ENCODE measurements around the gene PKD2.
"Not testable (repeated sequence)": the region's sequence is repeated elsewhere in the genome, so short reads cannot be mapped to it uniquely, and the experiment has no call there.

The PKD2 gene

DNA sequence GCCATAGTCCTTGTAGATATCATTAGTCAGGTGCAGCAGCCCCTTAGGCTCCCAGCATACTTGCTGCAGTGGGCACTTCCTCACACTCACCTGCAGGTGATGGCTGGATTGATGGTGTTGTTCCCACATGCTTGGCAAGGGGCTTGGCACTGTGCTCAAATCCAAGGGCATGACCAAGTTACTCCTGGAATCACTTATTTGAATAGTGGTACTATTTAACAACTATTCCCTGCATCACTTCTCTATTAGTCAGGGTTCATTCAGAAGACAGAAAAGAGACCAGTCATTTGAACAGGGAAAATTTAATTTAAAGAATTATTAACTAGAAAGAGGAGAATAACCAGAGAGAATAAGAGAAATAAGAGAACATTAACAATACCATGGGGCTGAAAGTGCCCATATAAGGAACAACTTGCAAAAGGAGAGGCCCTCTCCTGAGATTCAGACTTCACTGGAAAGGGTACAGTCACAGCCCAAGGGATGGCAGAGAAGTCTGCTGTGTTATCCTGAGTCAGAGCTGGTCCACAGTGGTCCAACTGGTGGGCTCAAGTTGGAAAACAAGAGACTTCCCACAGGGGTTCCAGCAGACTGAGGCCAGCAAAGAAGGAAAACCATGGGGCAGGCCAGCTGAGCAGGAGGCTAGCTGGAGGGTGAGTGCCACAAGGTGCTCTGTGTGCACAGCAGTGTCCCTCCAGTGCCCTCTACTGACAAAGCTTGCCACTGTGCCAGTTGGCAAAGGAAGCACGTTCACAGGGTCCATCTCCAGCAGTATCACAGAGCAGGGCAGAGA lies 22.1 kb upstream of the PKD2 start:
- Histone ChIP-seq H3K27me3 (replicated peaks; ENCODE audit: control insufficient read depth, insufficient read depth, low read length, poor library complexity, severe bottlenecking) (peaks cover 3% of the 10 kb centered on the region), H3K27ac (ENCODE audit: insufficient read depth, low read length, poor library complexity, severe bottlenecking) (no peak overlapping the region), H3K4me1 (ENCODE audit: control insufficient read depth, insufficient read depth, low read length, poor library complexity, severe bottlenecking) (no peaks in the 10 kb centered on the region), H3K9me3 (ENCODE audit: control insufficient read depth, low read length) (no peaks in the 10 kb centered on the region), H3K36me3 (ENCODE audit: control insufficient read depth, insufficient read depth, low read length) (no peaks in the 10 kb centered on the region), H3K4me3 (ENCODE audit: insufficient read depth, low read depth, low read length, poor library complexity, severe bottlenecking) (no peak overlapping the region)
- DNase-seq = no peak

DNA sequence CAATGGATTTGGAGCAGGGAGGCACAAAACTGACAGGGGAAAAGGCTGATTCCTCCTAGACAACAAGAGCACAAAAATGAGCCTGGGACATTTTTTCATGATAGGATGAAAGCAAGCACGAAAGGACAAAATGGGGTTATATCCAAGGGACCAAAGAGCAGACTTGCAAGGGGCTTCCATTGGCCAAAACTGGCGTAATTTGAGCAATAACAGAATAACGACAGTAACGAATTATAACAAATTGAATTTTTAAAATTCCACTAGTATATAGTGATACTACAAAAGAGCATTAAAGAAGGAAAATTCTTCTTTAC lies 21.6 kb upstream of the PKD2 start:
- Histone ChIP-seq H3K27me3 (replicated peaks; ENCODE audit: control insufficient read depth, insufficient read depth, low read length, poor library complexity, severe bottlenecking) (peaks cover 3% of the 10 kb centered on the region), H3K4me3 (ENCODE audit: insufficient read depth, low read depth, low read length, poor library complexity, severe bottlenecking) (no peak overlapping the region), H3K9me3 (ENCODE audit: control insufficient read depth, low read length) (no peaks in the 10 kb centered on the region), H3K27ac (ENCODE audit: insufficient read depth, low read length, poor library complexity, severe bottlenecking) (no peak overlapping the region), H3K4me1 (ENCODE audit: control insufficient read depth, insufficient read depth, low read length, poor library complexity, severe bottlenecking) (no peaks in the 10 kb centered on the region), H3K36me3 (ENCODE audit: control insufficient read depth, insufficient read depth, low read length) (no peaks in the 10 kb centered on the region)
- DNase-seq = no peak

DNA sequence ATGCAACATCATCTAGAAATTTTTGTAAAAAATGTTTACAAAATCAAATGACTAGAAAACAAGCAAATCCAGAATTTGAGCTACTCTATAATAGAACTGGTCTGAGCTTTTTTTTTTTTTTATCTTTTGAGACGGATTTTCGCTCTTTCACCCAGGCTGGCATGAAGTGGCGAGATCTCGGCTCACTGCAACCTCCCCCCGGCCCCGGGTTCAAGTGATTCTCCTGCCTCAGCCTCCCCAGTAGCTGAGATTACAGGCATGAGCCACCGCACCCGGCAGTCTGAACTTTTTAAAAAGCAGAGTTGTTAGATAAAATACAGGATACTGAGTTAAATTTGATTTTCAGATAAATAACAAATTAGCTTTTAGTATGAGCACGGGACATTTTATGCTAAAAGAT lies 20.9 kb upstream of the PKD2 start:
- no peak for DNase-seq
- Histone ChIP-seq H3K27ac (ENCODE audit: insufficient read depth, low read length, poor library complexity, severe bottlenecking) (no peak overlapping the region), H3K4me3 (ENCODE audit: insufficient read depth, low read depth, low read length, poor library complexity, severe bottlenecking) (no peak overlapping the region), H3K9me3 (ENCODE audit: control insufficient read depth, low read length) (no peaks in the 10 kb centered on the region), H3K36me3 (ENCODE audit: control insufficient read depth, insufficient read depth, low read length) (no peaks in the 10 kb centered on the region), H3K27me3 (replicated peaks; ENCODE audit: control insufficient read depth, insufficient read depth, low read length, poor library complexity, severe bottlenecking) (peaks cover 2% of the 10 kb centered on the region), H3K4me1 (ENCODE audit: control insufficient read depth, insufficient read depth, low read length, poor library complexity, severe bottlenecking) (no peaks in the 10 kb centered on the region)

DNA sequence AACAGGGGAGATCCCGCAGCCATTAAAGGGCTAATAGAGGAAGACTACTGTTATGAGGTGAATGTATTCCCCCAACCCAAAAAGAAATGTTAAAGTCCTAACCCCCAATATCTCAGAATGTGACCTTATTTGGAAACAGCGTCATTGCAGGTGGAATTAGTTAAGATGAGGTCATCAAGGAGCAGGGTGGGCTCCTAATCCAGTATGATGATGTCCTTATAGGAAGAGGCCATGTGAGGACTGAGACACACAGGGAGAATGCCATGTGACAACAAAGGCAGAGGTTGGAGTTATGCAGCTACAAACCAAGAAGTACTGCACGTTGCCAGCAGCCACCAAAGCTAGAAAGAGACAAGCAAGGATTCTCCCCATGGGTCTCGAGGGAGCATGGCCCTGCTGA lies 17.7 kb upstream of the PKD2 start:
- no peak for DNase-seq
- no peaks in the 10 kb centered on the region for H3K9me3 ChIP-seq (ENCODE audit: control insufficient read depth, low read length)
- H3K27ac ChIP-seq (ENCODE audit: insufficient read depth, low read length, poor library complexity, severe bottlenecking) = no peak overlapping the region
- H3K4me1 ChIP-seq (ENCODE audit: control insufficient read depth, insufficient read depth, low read length, poor library complexity, severe bottlenecking) = no peaks in the 10 kb centered on the region
- H3K27me3 ChIP-seq (replicated peaks; ENCODE audit: control insufficient read depth, insufficient read depth, low read length, poor library complexity, severe bottlenecking) = no peaks in the 10 kb centered on the region
- H3K36me3 ChIP-seq (ENCODE audit: control insufficient read depth, insufficient read depth, low read length) = no peaks in the 10 kb centered on the region
- no peak overlapping the region for H3K4me3 ChIP-seq (ENCODE audit: insufficient read depth, low read depth, low read length, poor library complexity, severe bottlenecking)

DNA sequence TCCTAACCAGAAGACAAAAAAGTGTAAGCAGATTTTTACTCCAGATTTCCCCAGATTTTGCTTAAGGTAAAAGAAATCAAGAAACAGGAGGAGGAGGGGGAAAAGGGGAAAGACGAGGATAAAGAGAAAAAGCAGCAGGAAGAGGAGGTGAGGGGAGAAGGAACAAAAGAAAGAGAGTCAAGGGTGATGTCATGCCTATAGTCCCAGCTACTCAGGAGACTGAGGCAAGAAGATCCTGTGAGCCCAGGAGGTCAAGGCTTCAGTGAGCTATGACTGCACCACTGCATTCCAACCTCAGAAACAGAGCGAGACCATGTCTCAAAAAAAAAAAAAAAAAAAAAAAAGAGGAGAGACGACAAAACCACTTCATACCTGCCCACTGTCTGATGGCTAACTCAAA lies 12.0 kb upstream of the PKD2 start:
- no peaks in the 10 kb centered on the region for H3K9me3 ChIP-seq (ENCODE audit: control insufficient read depth, low read length)
- H3K4me3 ChIP-seq (ENCODE audit: insufficient read depth, low read depth, low read length, poor library complexity, severe bottlenecking) = no peak overlapping the region
- no peaks in the 10 kb centered on the region for H3K27me3 ChIP-seq (replicated peaks; ENCODE audit: control insufficient read depth, insufficient read depth, low read length, poor library complexity, severe bottlenecking)
- H3K27ac ChIP-seq (ENCODE audit: insufficient read depth, low read length, poor library complexity, severe bottlenecking) = no peak overlapping the region
- no peaks in the 10 kb centered on the region for H3K36me3 ChIP-seq (ENCODE audit: control insufficient read depth, insufficient read depth, low read length)
- DNase-seq = no peak
- no peaks in the 10 kb centered on the region for H3K4me1 ChIP-seq (ENCODE audit: control insufficient read depth, insufficient read depth, low read length, poor library complexity, severe bottlenecking)

DNA sequence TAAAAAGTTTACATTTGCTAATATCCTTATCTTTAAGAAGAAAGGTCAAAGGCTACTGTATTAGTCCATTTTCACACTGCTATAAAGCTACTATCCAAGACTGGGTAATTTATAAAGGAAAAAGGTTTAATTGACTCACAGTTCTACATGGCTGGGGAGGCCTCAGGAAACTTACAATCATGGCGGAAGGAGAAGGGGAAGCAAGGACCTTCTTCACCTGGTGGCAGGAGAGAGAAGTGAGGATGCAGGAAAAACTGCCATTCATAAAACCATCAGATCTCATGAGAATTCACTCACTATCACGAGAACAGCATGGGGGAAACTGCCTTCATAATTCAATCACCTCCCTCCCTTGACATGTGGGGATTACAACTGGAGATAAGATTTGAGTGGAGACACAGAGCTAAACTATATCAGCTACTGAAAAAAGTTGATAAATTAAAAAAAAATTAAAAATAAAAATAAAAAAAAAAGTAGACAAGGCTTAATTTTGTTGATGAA lies 8.2 kb upstream of the PKD2 start:
- H3K4me1 ChIP-seq (ENCODE audit: control insufficient read depth, insufficient read depth, low read length, poor library complexity, severe bottlenecking); H3K27me3 ChIP-seq (replicated peaks; ENCODE audit: control insufficient read depth, insufficient read depth, low read length, poor library complexity, severe bottlenecking); H3K9me3 ChIP-seq (ENCODE audit: control insufficient read depth, low read length); H3K27ac ChIP-seq (ENCODE audit: insufficient read depth, low read length, poor library complexity, severe bottlenecking); DNase-seq; H3K4me3 ChIP-seq (ENCODE audit: insufficient read depth, low read depth, low read length, poor library complexity, severe bottlenecking); H3K36me3 ChIP-seq (ENCODE audit: control insufficient read depth, insufficient read depth, low read length): not testable (repeated sequence)

DNA sequence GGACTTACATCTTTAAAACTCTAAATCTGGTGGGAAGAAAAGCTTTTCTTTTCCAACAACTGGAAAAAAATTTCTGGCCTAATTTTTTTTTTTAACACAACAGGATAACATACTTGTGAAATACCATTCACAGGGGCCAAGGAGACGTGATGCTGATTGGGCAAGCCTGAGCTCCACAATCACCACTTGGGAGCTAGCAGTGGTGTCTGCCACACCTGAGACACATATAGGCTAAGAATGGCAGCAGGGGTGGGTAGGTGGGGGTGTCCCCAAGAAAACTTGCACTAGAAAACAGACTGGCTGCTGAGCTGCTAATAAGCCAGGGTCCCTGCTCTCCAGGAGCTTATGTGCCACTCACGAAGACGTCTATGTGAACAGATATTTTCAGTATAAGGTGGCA lies 5.6 kb upstream of the PKD2 start:
- no peaks in the 10 kb centered on the region for H3K36me3 ChIP-seq (ENCODE audit: control insufficient read depth, insufficient read depth, low read length)
- H3K9me3 ChIP-seq (ENCODE audit: control insufficient read depth, low read length) = no peaks in the 10 kb centered on the region

DNA sequence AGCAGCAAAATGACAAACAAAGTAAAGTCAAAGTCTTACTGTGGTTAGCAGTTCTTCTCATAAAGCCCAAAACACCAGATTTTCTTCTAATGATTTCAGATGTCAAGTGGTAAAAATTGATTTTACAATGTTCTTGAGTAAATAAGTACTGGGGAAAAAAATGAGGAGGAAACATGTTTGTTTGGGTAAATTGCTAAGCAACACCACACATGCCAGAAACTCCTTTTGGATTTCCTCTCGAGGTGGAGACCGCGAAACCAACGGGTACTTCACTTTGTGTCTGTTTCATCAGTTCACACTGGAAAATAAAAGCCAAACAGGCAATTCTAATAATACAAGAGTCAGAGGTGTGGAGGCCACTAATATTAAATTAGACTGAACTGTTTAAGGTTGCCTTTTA lies 4.6 kb upstream of the PKD2 start:
- H3K9me3 ChIP-seq (ENCODE audit: control insufficient read depth, low read length) = no peaks in the 10 kb centered on the region
- H3K4me1 ChIP-seq (ENCODE audit: control insufficient read depth, insufficient read depth, low read length, poor library complexity, severe bottlenecking) = no peaks in the 10 kb centered on the region
- no peak overlapping the region for H3K27ac ChIP-seq (ENCODE audit: insufficient read depth, low read length, poor library complexity, severe bottlenecking)
- no peaks in the 10 kb centered on the region for H3K27me3 ChIP-seq (replicated peaks; ENCODE audit: control insufficient read depth, insufficient read depth, low read length, poor library complexity, severe bottlenecking)
- H3K4me3 ChIP-seq (ENCODE audit: insufficient read depth, low read depth, low read length, poor library complexity, severe bottlenecking) = no peak overlapping the region
- no peak for DNase-seq
- H3K36me3 ChIP-seq (ENCODE audit: control insufficient read depth, insufficient read depth, low read length) = no peaks in the 10 kb centered on the region

More for the DNA sequence above, 5.6 kb upstream of the PKD2 start:
- Histone ChIP-seq H3K27ac (ENCODE audit: insufficient read depth, low read length, poor library complexity, severe bottlenecking) (no peak overlapping the region), H3K27me3 (replicated peaks; ENCODE audit: control insufficient read depth, insufficient read depth, low read length, poor library complexity, severe bottlenecking) (no peaks in the 10 kb centered on the region), H3K4me3 (ENCODE audit: insufficient read depth, low read depth, low read length, poor library complexity, severe bottlenecking) (no peak overlapping the region), H3K4me1 (ENCODE audit: control insufficient read depth, insufficient read depth, low read length, poor library complexity, severe bottlenecking) (no peaks in the 10 kb centered on the region)
- DNase-seq = no peak

DNA sequence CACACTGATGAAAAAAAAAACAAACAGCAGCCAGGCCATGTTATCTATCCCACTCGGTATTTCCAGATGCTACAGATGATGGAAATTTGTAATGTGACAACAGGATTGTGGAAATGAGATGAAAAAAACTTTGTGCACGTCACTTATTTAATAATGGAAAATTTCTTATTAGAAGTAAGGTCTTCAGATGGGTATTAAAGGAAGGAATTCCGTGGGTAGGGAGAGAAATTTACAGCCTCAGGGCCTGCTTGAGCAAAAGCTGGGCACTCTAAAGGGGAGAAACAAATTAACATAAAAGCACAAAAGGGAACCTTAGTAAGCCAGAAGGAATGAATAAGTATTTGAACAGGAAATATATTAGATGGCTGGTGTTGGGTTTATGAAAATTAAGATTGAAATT lies 4.2 kb upstream of the PKD2 start:
- Histone ChIP-seq H3K27ac (ENCODE audit: insufficient read depth, low read length, poor library complexity, severe bottlenecking) (no peak overlapping the region), H3K36me3 (ENCODE audit: control insufficient read depth, insufficient read depth, low read length) (no peaks in the 10 kb centered on the region), H3K4me1 (ENCODE audit: control insufficient read depth, insufficient read depth, low read length, poor library complexity, severe bottlenecking) (no peaks in the 10 kb centered on the region), H3K27me3 (replicated peaks; ENCODE audit: control insufficient read depth, insufficient read depth, low read length, poor library complexity, severe bottlenecking) (no peaks in the 10 kb centered on the region), H3K4me3 (ENCODE audit: insufficient read depth, low read depth, low read length, poor library complexity, severe bottlenecking) (no peak overlapping the region), H3K9me3 (ENCODE audit: control insufficient read depth, low read length) (no peaks in the 10 kb centered on the region)
- DNase-seq = no peak

DNA sequence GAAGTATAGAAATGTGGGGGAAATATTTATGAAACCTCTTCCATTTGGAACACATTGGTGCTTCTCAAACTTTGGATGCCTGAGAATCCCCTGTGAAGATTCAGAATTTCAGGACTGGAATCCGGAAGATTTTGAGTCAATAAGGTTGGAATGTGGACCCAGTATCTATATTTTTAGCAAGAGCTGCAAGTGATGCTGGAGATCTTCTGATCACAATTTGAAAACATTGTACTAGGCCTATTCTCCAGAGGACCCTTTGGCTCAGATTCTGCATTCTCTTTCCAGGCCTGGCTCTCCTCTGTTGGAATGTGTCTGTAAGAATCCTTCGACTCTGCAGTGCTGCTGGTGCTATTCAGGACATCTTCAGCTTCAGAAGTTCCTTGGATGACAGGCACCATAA lies 2.4 kb upstream of the PKD2 start:
- Histone ChIP-seq H3K36me3 (ENCODE audit: control insufficient read depth, insufficient read depth, low read length) (no peaks in the 10 kb centered on the region), H3K4me1 (ENCODE audit: control insufficient read depth, insufficient read depth, low read length, poor library complexity, severe bottlenecking) (no peaks in the 10 kb centered on the region), H3K4me3 (ENCODE audit: insufficient read depth, low read depth, low read length, poor library complexity, severe bottlenecking) (no peak overlapping the region), H3K27me3 (replicated peaks; ENCODE audit: control insufficient read depth, insufficient read depth, low read length, poor library complexity, severe bottlenecking) (no peaks in the 10 kb centered on the region), H3K27ac (ENCODE audit: insufficient read depth, low read length, poor library complexity, severe bottlenecking) (no peak overlapping the region), H3K9me3 (ENCODE audit: control insufficient read depth, low read length) (no peaks in the 10 kb centered on the region)
- DNase-seq = no peak

Measured in effector memory CD4-positive, alpha-beta T cell (primary cell).